HepG2 (cell line): ENCODE measurements around the gene HAT1. TPM values are rescaled to one million over a fixed set of nuclear protein-coding genes. Genes with fewer than 3 reads are reported as not detected.

Experiments used
- ATAC-seq: fragments of 200-7000 bp; cut with Tn5 transposase; 3 replicates; pipeline ENCODE4 v1.9.1; 2020; ENCODE audit warnings: mild to moderate bottlenecking, moderate library complexity
- BruUV-seq: library from RNA; stranded (reverse); fragments of 400-500 nt; replicated peaks from 2 replicates; lab custom pipeline; 2021; lab: Mats Ljungman, UMichigan
- CTCF ChIA-PET: fragments of 300-600 bp; formaldehyde crosslinking; extraction: SDS; loops from one replicate; lab custom pipeline; 2021; ENCODE audit warnings: low total read pairs, inconsistent platforms, low intra/inter-chr PET ratio; lab: Yijun Ruan, JAX
- POLR2A ChIA-PET: fragments of 350-600 bp; sonication (Branson Sonifier 250); formaldehyde crosslinking; loops from one replicate; lab custom pipeline; 2020; ENCODE audit warnings: antibody characterized with exemption, inconsistent platforms; lab: Yijun Ruan, JAX
- DNase-seq: peaks from one replicate; pipeline ENCODE4 v3.0.0-alpha.2; 2015; ENCODE audit warnings: low spot score
- FAIRE-seq: peaks from 3 replicates; lab custom pipeline; 2011; peaks lifted over from hg19 to GRCh38; lab: Jason Lieb, UNC
- H2AFZ ChIP-seq: one replicate; pipeline ENCODE4 v1.6.1; 2011; ENCODE audit warnings: low read length, inconsistent platforms
- H3K27ac ChIP-seq: fragments of 300-600 bp; 3 replicates; pipeline ENCODE4 v1.8.0; 2011; ENCODE audit warnings: mixed run types, mild to moderate bottlenecking, mixed read lengths, low read length, inconsistent platforms; ENCODE audit not compliant: insufficient read depth; ENCODE audit errors: extremely low read length
- H3K27me3 ChIP-seq, 2 experiments: fragments of 200-600 bp in 1 of 2; 2 replicates in 1 of 2; 3 replicates in 1 of 2; pipeline versions ENCODE4 v1.6.0 to v1.8.0; 2011; ENCODE audit warnings: low read length in 2 of 2, mild to moderate bottlenecking in 2 of 2, moderate library complexity in 2 of 2, inconsistent platforms in 1 of 2; ENCODE audit not compliant: insufficient read depth in 2 of 2, control insufficient read depth in 1 of 2
- H3K36me3 ChIP-seq, 2 experiments: fragments of 200-600 bp in 1 of 2; replicated peaks in 1 of 2; 2 replicates in 1 of 2; 3 replicates in 1 of 2; pipeline versions ENCODE4 v1.5.1 to v1.8.0; 2011; ENCODE audit warnings: low read length in 2 of 2, inconsistent platforms in 1 of 2; ENCODE audit not compliant: insufficient read depth in 2 of 2, control insufficient read depth in 1 of 2
- H3K4me1 ChIP-seq: 2 replicates; pipeline ENCODE4 v1.5.1; 2012; ENCODE audit warnings: low read length, inconsistent platforms; ENCODE audit not compliant: insufficient read depth
- H3K4me2 ChIP-seq: 2 replicates; pipeline ENCODE4 v1.6.0; 2011; ENCODE audit warnings: low read depth, low read length, inconsistent platforms
- H3K4me3 ChIP-seq, 3 experiments: fragments of 200-600 bp in 1 of 3; sonication (generic), shearing (Covaris generic) in 1 of 3; replicated peaks in 1 of 3; 2 replicates each; pipeline ENCODE4 v1.5.1; 2011 to 2016; ENCODE audit warnings: low read length in 3 of 3, inconsistent platforms in 2 of 3, low read depth in 2 of 3, mild to moderate bottlenecking in 2 of 3, control low read depth in 1 of 3, mixed read lengths in 1 of 3; ENCODE audit not compliant: insufficient read depth in 1 of 3
- H3K79me2 ChIP-seq: one replicate; pipeline ENCODE4 v1.6.1; 2011; ENCODE audit warnings: low read length, inconsistent platforms; ENCODE audit not compliant: insufficient read depth
- H3K9ac ChIP-seq: 2 replicates; pipeline ENCODE4 v1.6.0; 2011; ENCODE audit warnings: mild to moderate bottlenecking, low read depth, low read length, inconsistent platforms; ENCODE audit not compliant: insufficient read depth
- H3K9me3 ChIP-seq: 2 replicates; pipeline ENCODE4 v1.5.1; 2012; ENCODE audit warnings: mild to moderate bottlenecking, low read length
- H4K20me1 ChIP-seq: 2 replicates; pipeline ENCODE4 v1.6.0; 2011; ENCODE audit warnings: inconsistent platforms, mild to moderate bottlenecking, low read length, moderate library complexity; ENCODE audit not compliant: insufficient read depth
- LBX2 ChIP-seq: sonication (generic); formaldehyde crosslinking; IDR thresholded peaks from 2 replicates; pipeline ENCODE4 v1.5.0; 2020; ENCODE audit warnings: missing genetic modification reagents, mild to moderate bottlenecking, borderline replicate concordance
- MAFF ChIP-seq: IDR thresholded peaks from 2 replicates; pipeline ENCODE4 v1.6.1; 2011; ENCODE audit warnings: low read depth, low read length, improper control_type of control experiment
- MAFK ChIP-seq, 2 experiments: IDR thresholded peaks in 1 of 2; conservative IDR thresholded peaks in 1 of 2; 2 replicates each; pipeline ENCODE4 v1.6.1; 2011; ENCODE audit warnings: improper control_type of control experiment in 2 of 2, low read length in 2 of 2
- MLX ChIP-seq: IDR thresholded peaks from 2 replicates; pipeline ENCODE4 v1.6.1; 2016
- MTF2 ChIP-seq: sonication (generic); formaldehyde crosslinking; IDR thresholded peaks from 2 replicates; pipeline ENCODE4 v1.5.0; 2020; ENCODE audit warnings: missing genetic modification reagents, borderline replicate concordance
- RFXANK ChIP-seq: IDR thresholded peaks from 2 replicates; pipeline ENCODE4 v1.6.1; 2016
- ZIK1 ChIP-seq: sonication (generic); formaldehyde crosslinking; IDR thresholded peaks from 2 replicates; pipeline ENCODE4 v1.5.0; 2020; ENCODE audit warnings: mild to moderate bottlenecking, low read depth, missing genetic modification reagents, borderline replicate concordance
- ZNF121 ChIP-seq: sonication (generic); formaldehyde crosslinking; IDR thresholded peaks from 2 replicates; pipeline ENCODE4 v1.5.0; 2020; ENCODE audit warnings: mild to moderate bottlenecking, missing genetic modification reagents
- ZNF75D ChIP-seq: sonication (generic); formaldehyde crosslinking; IDR thresholded peaks from 2 replicates; pipeline ENCODE4 v1.8.1; 2023; ENCODE audit warnings: missing genetic modification reagents, mild to moderate bottlenecking, borderline replicate concordance
- WGBS: methylation state at CpG from one replicate; pipeline ENCODE4 v1.1.6; 2017; ENCODE audit warnings: low lambda C conversion rate; 5-methylcytosine and 5-hydroxymethylcytosine counted together
- in situ Hi-C: cut with HindIII; loops from 2 replicates; pipeline ENCODE4 v1.10.0; 2017; ENCODE audit warnings: low pct_unique_long_range_greater_than_20kb; ENCODE audit not compliant: extremely low pct_ligation_motif_present
- intact Hi-C: fragments of 100-400 bp; cut with micrococcal nuclease; formaldehyde crosslinking; loops from one replicate; pipeline ENCODE4 v1.10.0; 2022; ENCODE audit not compliant: unreplicated experiment
- polyA plus RNA-seq, 8 experiments: library from polyadenylated mRNA; depleted of rRNA in 3 of 8; stranded (reverse) in 7 of 8; unstranded in 1 of 8; fragments of >200 nt; fragmentation: Illumina TruSeq in 4 of 8; extraction: Trizol in 4 of 8; gene quantifications; 2 replicates each; pipeline versions ENCODE4 v1.2.1 to v1.2.3, GENCODE V29; 2011 to 2016; ENCODE audit warnings: low read depth in 4 of 8, missing spikeins in 1 of 8, mixed read lengths in 1 of 8; ENCODE audit not compliant: insufficient read depth in 1 of 8
- total RNA-seq, 5 experiments: library from RNA; depleted of rRNA; stranded (reverse); fragments of >200 nt; fragmentation: Illumina TruSeq; extraction: Trizol; gene quantifications; 2 replicates each; pipeline ENCODE4 v1.2.3, GENCODE V29; 2016; ENCODE audit warnings: low read depth in 1 of 5

HAT1 gene
- total and polyA plus RNA-seq, 2 of the 13 experiments (the other 11 are each of a cell fraction or from before 2014, with no cell fraction given): 45.4 to 119 TPM

GRCh38 chr2:171968509-171968908, 46.2 kb downstream of the HAT1 start:
- Histone ChIP-seq H3K4me3 (no peak overlapping the region), H3K27me3 (no peaks in the 10 kb centered on the region), H3K9ac (no peak overlapping the region), H2AFZ (no peak overlapping the region), H3K27ac (no peak overlapping the region), H4K20me1 (no peaks in the 10 kb centered on the region), H3K4me2 (no peak overlapping the region), H3K4me1 (peaks cover 6% of the 10 kb centered on the region; the same call in 1 of the 2 replicates), H3K9me3 (no peaks in the 10 kb centered on the region), H3K36me3 (peaks cover 10 to 19% of the 10 kb centered on the region in 2 experiments), H3K79me2 (no peaks in the 10 kb centered on the region)
- intact Hi-C loops (no loop called here), in situ Hi-C loops (no loop called here)
- no TSS peak for BruUV-seq
- DNase-seq (no peak), FAIRE-seq (no peak), ATAC-seq (no peak)
- POLR2A ChIA-PET: no interaction called here
- CTCF ChIA-PET: no interaction called here
- TF ChIP-seq MAFK (conservative IDR thresholded peaks at IDR 0.05 in 1 of 2, IDR thresholded peaks at IDR 0.05 in 1 of 2; ENCODE audit: low read length in 2 of 2) (peak; percentile 70 to 86), MTF2 (no peak), MAFF (peak; percentile 82)

GRCh38 chr2:171972329-171972982, 50.2 kb downstream of the HAT1 start:
- 0 out of 2 replicates have a peak, but pooled peaks have one; percentile 59 for TF ChIP-seq ZNF121 (CRISPR knock-in tag)
- no peak for TF ChIP-seq MAFF
- no peak for TF ChIP-seq RFXANK (CRISPR knock-in tag)
- no peak for TF ChIP-seq LBX2
- no peak for TF ChIP-seq MLX (CRISPR knock-in tag)
- TF ChIP-seq ZNF75D (CRISPR knock-in tag): no peak
- TF ChIP-seq ZIK1 (CRISPR knock-in tag): no peak
- TF ChIP-seq, all 625 proteins: peak for 1
- POLR2A ChIA-PET: no interaction called here
- Histone ChIP-seq H3K79me2 (no peaks in the 10 kb centered on the region), H4K20me1 (no peaks in the 10 kb centered on the region), H3K36me3 (peaks cover 5 to 13% of the 10 kb centered on the region in 2 experiments; a peak in 4 of 5 replicates), H3K4me2 (no peak overlapping the region), H3K27me3 (no peaks in the 10 kb centered on the region), H3K4me3 (no peak overlapping the region), H3K9me3 (no peaks in the 10 kb centered on the region), H2AFZ (no peak overlapping the region), H3K9ac (no peak overlapping the region), H3K27ac (no peak overlapping the region), H3K4me1 (no peaks in the 10 kb centered on the region)
- DNase-seq: no peak
- intact Hi-C loops: no loop called here
- no peak; the same call in 2 of the 3 replicates for ATAC-seq
- BruUV-seq: no TSS peak
- CTCF ChIA-PET: no interaction called here
- FAIRE-seq: no peak
- 100% methylated on average over 1 of the region's 2 CpGs for WGBS
- in situ Hi-C loops: no loop called here
